ENCODE measurements around the gene DDR1.
"Not testable (repeated sequence)": the region's sequence is repeated elsewhere in the genome, so short reads cannot be mapped to it uniquely, and the experiment has no call there.

Gene DDR1

GRCh38 chr6:30902709-30903108, 18.4 kb downstream of the DDR1 start:
- no peak for DNase-seq (ENCODE audit: extremely low spot score)
- TF ChIP-seq ELF4 (IDR thresholded peaks at IDR 0.05) (no peak), TARDBP (IDR thresholded peaks at IDR 0.05) (no peak), LEF1 (IDR thresholded peaks at IDR 0.05; ENCODE audit: borderline replicate concordance) (no peak), ARNT (IDR thresholded peaks at IDR 0.05) (no peak), FOXK2 (IDR thresholded peaks at IDR 0.05) (no peak), ZNF384 (IDR thresholded peaks at IDR 0.05) (no peak), L3MBTL2 (conservative IDR thresholded peaks at IDR 0.05) (no peak), PKNOX1 (IDR thresholded peaks at IDR 0.05) (no peak), FOXM1 (IDR thresholded peaks at IDR 0.05; ENCODE audit: borderline replicate concordance) (no peak), BHLHE40 (IDR thresholded peaks at IDR 0.05; ENCODE audit: borderline replicate concordance) (no peak), SUZ12 (IDR thresholded peaks at IDR 0.05) (no peak), HDGF (IDR thresholded peaks at IDR 0.05; ENCODE audit: borderline replicate concordance) (no peak), CTBP1 (IDR thresholded peaks at IDR 0.05; ENCODE audit: borderline replicate concordance) (no peak), SP1 (IDR thresholded peaks at IDR 0.05) (no peak), NFRKB (IDR thresholded peaks at IDR 0.05) (no peak), FOXA1 (IDR thresholded peaks at IDR 0.05) (no peak)
- POLR2A ChIA-PET, result no interaction called here
- CTCF ChIA-PET, result no interaction called here

- TF ChIP-seq ARNT (IDR thresholded peaks at IDR 0.05), result no peak
- no peak for TF ChIP-seq PKNOX1 (IDR thresholded peaks at IDR 0.05)
- no peak for TF ChIP-seq ZNF384 (IDR thresholded peaks at IDR 0.05)
- no peak for TF ChIP-seq HDGF (IDR thresholded peaks at IDR 0.05; ENCODE audit: borderline replicate concordance)
- TF ChIP-seq FOXK2 (IDR thresholded peaks at IDR 0.05), result no peak
- no peak for TF ChIP-seq CTBP1 (IDR thresholded peaks at IDR 0.05; ENCODE audit: borderline replicate concordance)
- no peak for TF ChIP-seq BHLHE40 (IDR thresholded peaks at IDR 0.05; ENCODE audit: borderline replicate concordance)
- TF ChIP-seq FOXM1 (IDR thresholded peaks at IDR 0.05; ENCODE audit: borderline replicate concordance), result no peak
- no peak for TF ChIP-seq LEF1 (IDR thresholded peaks at IDR 0.05; ENCODE audit: borderline replicate concordance)
- TF ChIP-seq TARDBP (IDR thresholded peaks at IDR 0.05), result no peak
- no peak for TF ChIP-seq FOXA1 (IDR thresholded peaks at IDR 0.05)
- no peak for TF ChIP-seq ELF4 (IDR thresholded peaks at IDR 0.05)
- no peak for DNase-seq (ENCODE audit: extremely low spot score)
- CTCF ChIA-PET, result no interaction called here
- POLR2A ChIA-PET, result interaction anchor here (1.1 to 1.9 kb wide), 2 partner anchors 11 to 19 kb away, joined by 4 to 6 read pairs; partner anchors contain the start of genes DDR1 and VARS2
These were observed 18.9 kb downstream of the DDR1 start for GRCh38 chr6:30903236-30903635.

- DNase-seq (ENCODE audit: extremely low spot score), result not testable (repeated sequence)
- ChIA-PET CTCF (interaction anchor here (0.6 kb wide), 1 partner anchor 110 kb away, joined by 3 read pairs; no protein-coding TSS in a partner anchor), POLR2A (interaction anchor here (0.6 to 1.5 kb wide), 9 partner anchors 9 to 177 kb away, joined by 3 to 9 read pairs (median 4); partner anchors contain the start of gene DDR1)
These were observed 23.0 kb downstream of the DDR1 start for GRCh38 chr6:30907290-30907757.

DNA sequence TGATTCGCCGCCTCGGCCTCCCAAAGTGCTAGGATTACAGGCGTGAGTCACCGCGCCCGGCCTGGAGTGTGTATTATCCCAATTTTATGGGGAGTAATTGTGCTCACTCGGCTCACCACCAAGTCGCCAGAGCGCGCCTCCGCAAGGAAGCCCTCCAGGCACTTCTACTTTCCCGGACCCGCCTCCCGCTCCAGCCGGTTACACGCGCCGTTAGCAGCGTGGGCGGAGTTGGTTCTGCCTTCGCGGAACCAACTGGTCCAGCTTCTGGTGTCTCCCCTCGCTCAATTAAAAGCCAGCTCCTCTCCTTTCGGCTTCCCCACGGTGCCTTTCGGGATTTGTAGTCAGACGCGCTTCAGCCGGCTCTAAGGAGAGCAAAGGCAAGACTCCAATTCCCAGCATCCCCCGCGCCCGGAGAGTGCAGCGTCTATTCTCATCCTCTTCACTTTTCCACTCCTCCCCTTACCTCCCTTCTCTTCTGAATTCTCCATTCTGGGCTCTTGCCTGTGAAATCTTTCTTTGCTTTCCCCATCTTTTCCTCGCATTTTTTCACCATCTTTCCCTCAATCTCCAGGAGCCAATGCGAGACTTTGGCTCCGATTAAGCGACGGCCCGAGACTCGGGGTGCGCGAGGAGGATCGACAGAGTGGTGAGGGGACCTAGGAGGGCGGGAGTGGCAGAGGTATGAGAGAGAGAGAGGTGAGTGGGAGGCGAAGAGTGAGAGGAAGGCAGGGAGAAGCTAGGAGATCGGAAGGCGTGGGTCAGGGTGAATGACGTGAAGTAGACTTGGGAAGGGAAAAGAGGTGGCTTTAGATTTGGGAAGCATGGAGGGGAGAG, 23.7 kb downstream of the DDR1 start, which contains the start of gene GTF2H4:
Gene GTF2H4 (plus strand): TSS at position 450 of the 834 bp plus-strand sequence.
- ChIA-PET POLR2A (interaction anchor here (0.6 to 1.5 kb wide), 9 partner anchors 9 to 177 kb away, joined by 3 to 9 read pairs (median 4); partner anchors contain the start of gene DDR1), CTCF (interaction anchor here (0.6 kb wide), 1 partner anchor 109 kb away, joined by 3 read pairs; no protein-coding TSS in a partner anchor)
- DNase-seq (ENCODE audit: extremely low spot score), result peak; percentile 91
- TF ChIP-seq NFRKB (IDR thresholded peaks at IDR 0.05), result no peak
- TF ChIP-seq CTBP1 (IDR thresholded peaks at IDR 0.05; ENCODE audit: borderline replicate concordance), result peak; percentile 68; the same call in 1 of the 2 replicates
- TF ChIP-seq FOXK2 (IDR thresholded peaks at IDR 0.05), result no peak
- peak; percentile 64 for TF ChIP-seq L3MBTL2 (conservative IDR thresholded peaks at IDR 0.05)
- peak; percentile 95 for TF ChIP-seq SUZ12 (IDR thresholded peaks at IDR 0.05)
- peak; percentile 88 for TF ChIP-seq ELF4 (IDR thresholded peaks at IDR 0.05)

GRCh38 chr6:30908700-30909099, 24.4 kb downstream of the DDR1 start:
- POLR2A ChIA-PET, result no interaction called here
- DNase-seq (ENCODE audit: extremely low spot score), result no peak
- CTCF ChIA-PET, result no interaction called here
- TF ChIP-seq HDGF (IDR thresholded peaks at IDR 0.05; ENCODE audit: borderline replicate concordance) (no peak), CTBP1 (IDR thresholded peaks at IDR 0.05; ENCODE audit: borderline replicate concordance) (no peak), PKNOX1 (IDR thresholded peaks at IDR 0.05) (no peak), BHLHE40 (IDR thresholded peaks at IDR 0.05; ENCODE audit: borderline replicate concordance) (no peak)

DNA sequence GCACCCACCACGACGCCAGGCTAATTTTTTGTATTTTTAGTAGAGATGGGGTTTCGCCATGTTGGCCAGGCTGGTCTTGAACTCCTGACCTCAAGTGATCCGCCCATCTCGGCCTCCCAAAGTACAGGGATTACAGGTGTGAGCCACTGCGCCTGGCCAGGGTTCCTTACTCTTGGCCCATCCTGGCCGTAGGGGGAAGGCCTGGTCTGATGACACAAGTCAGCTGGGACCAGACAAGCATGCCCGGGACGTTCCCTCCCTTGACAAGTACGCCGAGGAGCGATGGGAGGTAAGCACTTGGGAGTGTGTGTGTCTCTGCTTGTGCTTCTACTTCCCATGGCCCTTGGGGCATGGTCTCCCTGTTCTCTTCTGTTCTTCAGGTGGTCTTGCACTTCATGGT, 26.2 kb downstream of the DDR1 start:
- DNase-seq (ENCODE audit: extremely low spot score); POLR2A ChIA-PET; CTCF ChIA-PET: not testable (repeated sequence)
